Erythroblast (primary cell): ENCODE data around the gene TSPAN9.

Source experiments
- GATA1 ChIP-seq: IDR thresholded peaks from 2 replicates; pipeline ENCODE4 v1.6.1; 2011; ENCODE audit warnings: low read depth, mild to moderate bottlenecking, control low read depth, low read length, moderate library complexity
- POLR2A ChIP-seq: IDR thresholded peaks from 2 replicates; pipeline ENCODE4 v1.6.1; 2011; ENCODE audit warnings: mild to moderate bottlenecking, low read length

DNA sequence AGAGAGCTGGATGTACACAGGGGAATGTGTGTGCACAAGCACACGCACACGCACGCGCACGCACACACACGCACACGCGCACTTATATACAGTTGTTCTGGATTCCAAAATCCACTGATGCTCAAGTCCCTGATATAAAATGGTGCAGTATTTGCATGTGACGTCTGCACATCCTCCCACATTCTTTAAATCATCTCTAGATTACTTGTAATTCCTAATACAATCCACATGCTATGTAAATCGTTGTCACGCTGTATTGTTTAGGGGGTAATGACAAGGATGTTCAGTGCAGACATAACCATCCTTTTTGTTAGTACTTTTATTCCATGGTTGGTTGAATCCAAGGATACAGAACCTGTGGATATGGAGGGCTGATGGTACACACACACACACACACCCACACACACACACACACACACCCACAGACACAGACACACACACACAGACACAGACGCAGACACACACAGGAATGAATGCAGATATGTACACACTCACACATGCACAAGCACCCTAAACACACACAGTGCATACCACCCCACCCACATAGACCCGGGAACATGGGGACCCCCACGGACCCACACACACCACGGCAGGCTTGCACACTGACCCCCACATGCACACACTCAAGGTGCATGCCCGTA lies 225.3 kb downstream of the TSPAN9 start:
- no peak for TF ChIP-seq POLR2A
- no peak for TF ChIP-seq GATA1
